Stimulated activated CD8-positive, alpha-beta memory T cell treated with anti-CD3 and anti-CD28 coated beads, Interleukin-4, amount 100 ng/mL, for 24 hours (primary cell): ENCODE data around the gene PDE3B.
"Not testable (repeated sequence)": the region's sequence is repeated elsewhere in the genome, so short reads cannot be mapped to it uniquely, and the experiment has no call there.

Experiments
- DNase-seq: peaks from one replicate; pipeline ENCODE4 v3.0.0-alpha.2; 2020; ENCODE audit warnings: low read depth

The PDE3B gene

DNA sequence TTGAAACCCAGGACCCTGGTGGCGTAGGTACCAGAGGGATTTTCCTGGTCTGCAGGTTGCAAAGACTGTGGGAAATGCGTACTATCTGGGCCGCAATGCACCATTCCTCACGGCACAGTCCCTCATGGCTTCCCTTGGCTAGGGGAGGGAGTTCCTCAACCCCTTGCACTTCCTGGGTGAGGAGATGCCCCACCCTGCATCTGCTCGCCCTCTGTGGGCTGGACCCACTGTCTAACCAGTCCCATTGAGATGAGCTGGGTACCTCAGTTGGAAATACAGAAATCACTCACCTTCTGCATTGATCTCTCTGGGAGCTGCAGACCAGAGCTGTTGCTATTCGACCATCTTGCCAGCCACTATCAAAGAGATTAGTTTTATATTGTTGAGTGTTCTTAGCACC is 100.1 kb downstream of the PDE3B start:
- not testable (repeated sequence) for DNase-seq

DNA sequence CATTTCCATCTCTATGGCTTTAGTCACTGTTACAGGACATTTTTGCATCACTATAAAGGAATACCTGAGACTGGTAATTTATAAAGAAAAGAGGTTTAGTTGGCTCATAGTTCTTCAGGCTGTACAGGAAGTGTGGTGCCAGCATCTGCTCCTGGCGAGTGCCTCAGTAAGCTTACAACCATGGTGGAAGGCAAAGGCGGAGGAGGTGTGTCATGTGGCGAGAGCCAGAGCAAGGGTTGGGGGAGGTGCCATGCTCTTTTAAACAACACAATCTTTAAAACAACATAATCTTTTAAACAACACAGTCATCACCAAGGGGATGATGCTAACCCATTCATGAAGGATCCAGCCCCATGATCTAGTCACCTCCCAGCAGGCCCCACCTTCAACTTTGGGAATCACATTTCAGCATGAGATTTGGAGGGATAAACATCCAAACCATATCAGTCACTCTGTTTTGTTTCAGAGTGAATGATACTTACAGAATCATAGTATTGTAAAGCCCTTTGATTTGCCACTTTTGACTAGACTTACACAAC is 103.3 kb downstream of the PDE3B start:
- no peak for DNase-seq

DNA sequence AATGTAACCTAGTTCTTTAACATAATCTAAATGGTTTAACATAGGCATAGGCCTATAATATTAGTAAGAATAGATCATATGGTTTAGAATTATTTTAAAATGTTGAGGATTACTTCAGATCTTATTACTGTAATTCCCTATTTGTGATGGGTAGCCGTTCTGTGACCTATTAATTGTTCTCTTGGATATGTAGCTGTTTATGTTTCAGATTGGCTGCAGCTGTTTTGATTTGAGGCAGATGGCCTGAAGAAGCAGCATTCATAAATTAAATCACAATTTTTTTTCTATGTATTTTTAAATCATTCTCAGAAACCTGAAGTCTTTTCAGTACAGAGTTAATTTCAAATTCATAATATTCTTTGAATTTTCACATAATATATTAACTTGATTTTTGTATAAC is 104.5 kb downstream of the PDE3B start:
- DNase-seq, result no peak

DNA sequence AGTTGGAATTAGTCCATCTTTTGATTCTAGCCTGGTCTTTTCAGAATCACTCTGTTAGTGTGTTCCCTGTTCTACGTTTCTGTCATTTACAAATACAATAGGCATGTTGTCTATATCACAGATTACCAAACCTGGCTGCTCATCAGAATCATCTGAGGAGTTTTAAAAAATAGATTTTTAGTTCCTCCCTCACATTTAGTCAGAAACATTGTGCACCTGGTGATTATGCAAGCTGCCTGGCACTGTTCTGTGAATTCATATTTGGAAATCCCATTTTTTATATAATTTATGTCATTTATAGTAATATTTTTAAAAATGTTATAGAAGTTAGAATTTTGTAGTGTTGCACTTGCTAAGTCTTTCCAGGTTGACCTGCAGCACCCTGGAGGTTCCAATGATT is 107.3 kb downstream of the PDE3B start:
- DNase-seq, result no peak

DNA sequence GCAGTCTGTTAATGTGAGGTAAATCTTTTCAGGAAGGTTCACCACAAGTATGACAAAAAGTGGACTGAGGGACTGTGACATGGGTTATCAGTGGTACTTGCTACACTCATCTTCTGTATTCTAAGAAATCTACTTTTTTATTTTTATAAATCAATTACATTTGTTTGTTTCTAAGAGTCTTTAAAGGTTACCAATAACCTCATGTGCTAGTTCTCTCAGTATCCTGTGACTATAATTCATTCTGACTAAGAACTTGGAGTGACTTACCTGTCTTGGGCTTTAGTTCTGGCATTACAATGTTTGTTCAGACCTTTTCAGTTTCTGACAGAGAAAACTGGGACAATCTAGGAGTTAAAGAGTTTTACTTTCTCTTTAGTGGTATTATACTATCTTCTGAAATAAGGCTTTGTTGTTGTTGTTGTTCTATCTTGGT is 108.4 kb downstream of the PDE3B start:
- DNase-seq, result no peak

DNA sequence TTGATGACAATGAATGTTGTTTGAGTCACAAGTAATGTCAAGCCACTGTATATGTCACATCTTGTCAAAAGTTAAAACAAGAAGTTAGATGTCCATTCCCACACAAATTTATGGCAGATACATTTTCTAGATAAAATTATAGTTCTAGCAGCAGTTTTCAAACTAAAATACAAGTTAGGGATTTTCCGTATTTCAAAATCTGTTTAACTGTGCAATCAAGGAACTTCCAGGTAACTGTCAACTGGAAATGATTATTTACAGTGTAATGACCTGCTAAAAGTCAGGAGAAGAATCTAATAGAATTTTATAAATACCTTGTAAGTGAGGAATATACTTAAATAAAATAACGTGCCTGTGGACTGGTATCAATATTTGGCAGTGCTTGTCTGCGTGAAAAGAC is 111.5 kb downstream of the PDE3B start:
- DNase-seq, result no peak

DNA sequence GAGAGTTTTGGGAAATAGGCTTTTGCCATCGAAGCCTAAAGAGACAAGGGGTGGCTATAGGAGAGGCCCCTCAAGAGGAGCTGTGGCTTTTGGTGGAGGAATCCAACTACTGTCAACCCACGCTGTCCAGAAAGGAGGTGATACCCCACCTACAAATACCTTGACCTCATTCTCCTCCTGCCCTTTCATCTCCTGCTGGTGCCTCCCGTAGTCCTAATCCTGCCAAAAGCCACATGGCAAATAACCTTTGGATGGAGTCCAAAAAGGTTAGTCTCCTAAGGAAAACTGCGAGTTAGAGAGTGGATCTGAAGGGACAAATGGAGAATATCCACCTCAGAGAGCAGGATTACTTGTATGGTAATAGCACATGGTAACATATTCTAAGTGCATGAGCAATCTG is 112.7 kb downstream of the PDE3B start:
- no peak for DNase-seq

DNA sequence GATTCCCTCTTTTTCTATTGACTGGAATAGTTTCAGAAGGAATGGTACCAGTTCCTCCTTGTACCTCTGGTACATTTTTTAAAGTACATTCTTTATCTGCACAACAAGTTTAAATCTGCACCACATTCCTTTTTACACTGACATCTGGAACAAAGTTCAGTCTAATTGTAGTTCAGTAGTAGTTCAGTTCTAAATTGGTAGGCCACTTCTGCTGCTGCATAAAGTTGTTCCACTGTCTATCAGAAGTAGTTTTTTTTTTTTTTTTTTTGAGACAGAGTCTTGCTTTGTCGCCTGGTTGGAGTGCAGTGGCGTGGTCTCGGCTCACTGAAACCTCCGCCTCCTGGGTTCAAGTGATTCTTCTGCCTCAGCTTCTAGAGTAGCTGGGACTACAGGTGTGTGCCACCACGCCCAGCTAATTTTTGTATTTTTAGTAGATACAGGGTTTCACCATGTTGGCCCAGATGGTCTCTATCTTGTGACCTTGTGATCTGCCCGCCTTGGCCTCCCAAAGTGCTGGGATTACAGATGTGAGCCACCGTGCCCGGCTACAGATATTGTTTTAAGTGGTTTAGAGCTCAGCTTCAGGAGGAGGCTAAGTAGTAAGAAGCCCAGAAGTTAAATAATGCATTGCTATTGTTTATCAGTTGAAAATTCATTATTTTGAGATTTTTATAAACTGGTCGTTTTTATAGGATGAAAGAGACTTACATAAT is 115.9 kb downstream of the PDE3B start:
- DNase-seq, result not testable (repeated sequence)

DNA sequence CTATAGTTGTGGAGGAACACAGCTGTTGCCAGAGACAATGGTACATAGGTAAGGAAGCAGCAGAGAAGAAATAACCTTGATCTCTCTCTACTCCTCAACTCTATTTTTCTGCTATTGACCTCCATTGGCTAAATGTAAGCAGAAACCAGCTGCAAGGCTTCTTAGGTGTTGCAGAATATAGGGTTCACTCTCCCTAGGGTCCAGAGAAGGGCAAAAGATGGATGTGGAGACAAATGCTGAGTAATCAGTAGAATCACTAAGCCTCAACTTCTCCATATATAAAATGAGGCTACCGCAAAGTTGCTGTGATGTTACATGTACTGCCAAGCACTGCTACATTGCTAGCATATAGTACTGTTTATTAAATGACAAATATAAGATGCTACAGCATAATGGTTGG is 120.6 kb downstream of the PDE3B start:
- no peak for DNase-seq

DNA sequence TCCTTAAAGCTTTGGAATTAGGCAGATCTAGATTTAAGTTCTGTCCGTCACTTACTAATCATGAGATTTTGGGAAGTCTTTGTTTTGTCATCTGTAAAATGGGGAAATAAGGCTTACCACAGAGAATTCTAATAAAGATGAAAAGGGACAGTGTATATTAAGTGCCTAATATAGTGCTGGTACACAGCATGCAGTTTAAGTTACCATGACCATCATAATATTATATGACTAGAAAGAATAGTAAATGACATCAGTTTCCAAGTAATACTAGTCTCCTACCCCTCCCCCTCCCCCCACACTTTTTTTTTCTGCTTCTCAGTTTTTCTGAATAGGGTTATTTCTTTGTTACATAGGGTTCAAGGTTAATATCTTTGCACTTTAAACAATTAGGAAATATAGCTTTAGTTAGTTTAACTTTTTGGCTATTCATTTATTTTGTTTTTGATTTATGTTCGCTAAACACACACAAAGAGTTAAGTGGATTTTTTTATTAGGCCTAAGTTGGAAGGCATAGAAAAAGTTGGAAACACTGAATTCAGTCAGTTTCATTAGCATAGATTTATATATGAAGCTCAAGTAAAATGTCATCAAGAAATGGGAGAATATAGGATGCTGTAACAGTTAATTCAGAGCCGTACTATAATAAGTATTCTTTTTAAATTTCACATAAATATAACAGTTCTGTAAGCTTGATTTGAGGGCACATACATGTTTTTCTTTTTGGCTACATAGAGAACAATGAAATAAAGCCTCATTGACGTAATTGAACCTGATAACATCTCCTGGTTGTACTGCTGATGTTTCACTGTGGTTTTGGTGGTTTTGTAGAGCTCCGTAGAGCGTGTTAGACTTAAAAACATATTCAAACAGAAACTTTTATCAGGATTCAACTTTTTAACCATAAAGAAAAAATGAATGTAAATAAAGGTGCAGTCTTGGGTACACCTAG is 121.2 kb downstream of the PDE3B start:
- no peak for DNase-seq

DNA sequence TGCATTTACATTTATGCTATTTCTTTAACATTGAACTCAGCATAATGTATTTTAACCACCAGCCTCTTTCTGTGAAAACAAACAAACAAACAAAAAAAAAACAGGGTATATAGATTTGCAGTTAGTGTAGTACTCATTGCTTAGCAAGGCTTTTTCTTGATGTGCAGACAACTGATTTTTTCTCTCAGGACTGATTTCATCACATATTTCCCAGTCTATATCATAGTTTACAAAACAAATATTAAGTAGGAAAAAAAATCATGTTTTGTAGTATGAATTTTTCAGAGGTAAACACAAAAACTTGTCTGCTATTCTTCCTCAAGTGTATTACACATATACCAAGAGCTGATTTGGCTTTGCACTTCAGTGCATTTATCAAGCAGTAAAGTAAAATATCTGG is 123.0 kb downstream of the PDE3B start:
- DNase-seq, result no peak

DNA sequence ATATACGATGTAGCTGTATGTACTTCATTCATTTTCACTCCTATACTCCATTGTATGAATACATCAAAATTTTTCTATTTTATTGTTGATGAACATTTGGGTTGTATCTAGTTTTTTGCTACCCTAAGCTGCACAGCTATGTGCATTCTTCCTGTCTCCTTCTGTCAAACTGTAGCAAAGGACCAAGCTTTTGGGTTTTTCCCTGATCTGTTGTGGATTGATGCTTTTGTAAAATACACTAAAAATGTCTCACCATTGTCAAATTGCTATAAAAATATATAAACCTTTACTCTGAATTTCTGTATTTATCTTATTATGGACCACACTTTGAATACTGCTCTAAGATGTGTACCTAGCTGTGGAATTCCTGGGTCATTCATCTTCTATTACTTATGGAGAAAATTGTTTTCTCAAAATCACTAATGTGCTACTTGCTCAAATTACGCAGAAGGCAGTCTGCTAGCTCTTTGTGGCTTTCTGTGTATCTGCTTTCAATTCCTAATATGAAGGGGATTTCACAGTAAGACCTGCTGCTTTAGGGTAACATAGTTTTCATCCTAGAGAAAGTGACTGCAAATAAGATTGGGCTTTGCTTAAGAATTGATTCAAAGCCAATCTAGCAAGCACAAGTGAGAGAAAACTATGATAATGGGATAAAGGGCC is 125.1 kb downstream of the PDE3B start:
- no peak for DNase-seq

DNA sequence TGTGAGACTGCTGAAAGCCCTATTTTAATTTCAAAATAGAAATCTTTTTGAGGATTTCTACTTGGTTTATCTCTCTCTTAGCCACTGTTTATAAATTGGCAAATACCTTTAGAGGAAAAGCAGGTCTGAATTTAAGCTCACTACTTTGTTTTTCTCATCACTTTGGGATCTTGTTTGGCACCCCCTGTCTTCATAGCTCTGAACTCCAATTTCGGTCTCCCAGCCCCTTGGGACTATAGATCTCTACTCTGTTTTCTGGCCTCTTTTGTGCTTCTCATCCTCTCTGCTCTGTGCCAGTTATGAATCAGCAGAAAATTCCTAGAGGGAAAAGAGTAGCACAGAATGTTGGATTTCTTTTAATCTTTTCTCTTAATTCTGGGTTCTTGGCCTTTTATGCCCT is 130.2 kb downstream of the PDE3B start:
- DNase-seq, result no peak

DNA sequence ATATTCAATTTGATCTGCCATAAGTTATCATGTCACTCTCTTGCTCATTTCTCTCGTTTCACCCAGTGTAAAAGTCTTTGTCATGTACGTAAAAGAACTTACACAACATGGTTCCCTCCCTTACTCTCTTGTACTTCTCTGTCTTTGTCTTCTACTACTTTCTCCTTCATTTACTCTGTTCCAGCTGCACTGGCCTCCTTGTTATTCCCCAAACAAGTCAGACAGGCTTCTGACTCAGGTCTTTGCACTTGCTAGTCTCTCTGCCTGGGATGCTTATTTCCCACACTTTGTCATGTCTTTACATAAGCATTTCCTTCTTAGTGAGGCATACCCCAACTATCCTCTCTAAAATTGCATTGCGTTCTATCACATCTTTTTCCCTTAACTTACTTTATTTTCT is 131.1 kb downstream of the PDE3B start:
- no peak for DNase-seq

DNA sequence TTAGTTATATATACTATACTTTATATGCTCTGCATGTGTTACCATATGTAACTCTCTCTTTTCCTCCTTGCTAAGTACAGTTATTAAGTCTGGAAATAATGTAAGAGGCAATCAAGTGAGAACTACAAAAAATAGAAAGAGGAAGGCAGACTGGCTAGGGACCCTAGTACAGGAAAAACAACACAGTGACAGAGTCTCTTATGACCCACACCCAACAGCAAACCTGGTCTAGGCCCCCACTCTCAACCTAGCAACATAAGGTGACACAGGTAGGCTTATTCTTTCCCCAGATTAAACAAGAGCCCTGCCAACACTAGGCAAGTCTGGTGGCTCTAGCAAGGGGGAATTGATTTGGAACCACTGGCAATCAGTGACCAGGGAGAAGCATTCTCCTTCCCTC is 132.3 kb downstream of the PDE3B start:
- no peak for DNase-seq

DNA sequence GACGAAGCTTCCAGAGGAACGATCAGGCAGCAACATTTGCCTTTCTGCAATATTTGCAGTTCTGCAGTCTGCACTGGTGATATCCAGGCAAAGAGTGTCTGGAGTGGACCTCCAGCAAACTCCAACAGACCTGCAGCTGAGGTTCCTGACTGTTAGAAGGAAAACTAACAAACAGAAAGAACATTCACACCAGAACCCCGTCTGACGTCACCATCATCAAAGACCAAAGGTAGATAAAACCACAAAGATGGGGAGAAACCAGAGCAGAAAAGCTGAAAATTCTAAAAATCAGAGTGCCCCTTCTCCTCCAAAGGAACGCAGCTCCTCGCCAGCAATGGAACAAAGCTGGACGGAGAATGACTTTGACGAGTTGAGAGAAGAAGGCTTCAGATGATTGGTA is 134.9 kb downstream of the PDE3B start:
- not testable (repeated sequence) for DNase-seq

DNA sequence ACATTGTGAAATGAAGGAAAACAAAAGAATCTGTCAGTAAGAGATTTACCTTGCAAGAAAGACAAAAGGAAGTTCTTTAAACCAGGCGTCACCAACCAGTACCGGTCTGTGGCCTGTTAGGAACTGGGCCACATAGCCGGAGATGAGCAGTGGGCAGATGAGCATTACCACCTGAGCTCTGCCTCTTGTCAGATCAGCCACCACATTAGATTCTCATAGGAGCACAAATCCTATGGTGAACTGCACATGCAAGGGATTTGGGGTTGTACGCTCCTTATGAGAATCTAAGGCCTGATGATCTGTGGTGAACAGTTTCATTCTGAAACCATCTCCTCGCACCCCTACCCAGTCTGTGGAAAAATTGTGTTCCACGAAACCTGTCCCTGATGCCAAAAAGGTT is 140.2 kb downstream of the PDE3B start:
- no peak for DNase-seq

DNA sequence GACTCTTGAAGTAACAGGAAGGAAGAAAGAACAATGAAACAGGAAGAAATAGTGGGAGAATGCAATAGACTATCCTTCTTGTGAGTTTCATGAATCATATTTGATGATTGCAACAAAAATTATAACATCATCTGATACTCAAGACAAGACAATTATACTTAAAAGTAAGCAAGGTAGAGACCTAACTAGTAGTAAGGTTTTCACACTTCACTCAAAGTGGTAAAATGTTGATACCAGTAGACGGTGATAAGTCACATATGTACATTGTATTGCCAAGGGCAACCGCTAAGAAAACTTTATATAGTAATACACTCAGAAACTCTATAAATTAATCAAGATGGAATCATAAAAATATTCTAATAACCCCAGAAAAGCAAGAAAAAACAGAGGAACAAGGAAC is 140.6 kb downstream of the PDE3B start:
- no peak for DNase-seq

DNA sequence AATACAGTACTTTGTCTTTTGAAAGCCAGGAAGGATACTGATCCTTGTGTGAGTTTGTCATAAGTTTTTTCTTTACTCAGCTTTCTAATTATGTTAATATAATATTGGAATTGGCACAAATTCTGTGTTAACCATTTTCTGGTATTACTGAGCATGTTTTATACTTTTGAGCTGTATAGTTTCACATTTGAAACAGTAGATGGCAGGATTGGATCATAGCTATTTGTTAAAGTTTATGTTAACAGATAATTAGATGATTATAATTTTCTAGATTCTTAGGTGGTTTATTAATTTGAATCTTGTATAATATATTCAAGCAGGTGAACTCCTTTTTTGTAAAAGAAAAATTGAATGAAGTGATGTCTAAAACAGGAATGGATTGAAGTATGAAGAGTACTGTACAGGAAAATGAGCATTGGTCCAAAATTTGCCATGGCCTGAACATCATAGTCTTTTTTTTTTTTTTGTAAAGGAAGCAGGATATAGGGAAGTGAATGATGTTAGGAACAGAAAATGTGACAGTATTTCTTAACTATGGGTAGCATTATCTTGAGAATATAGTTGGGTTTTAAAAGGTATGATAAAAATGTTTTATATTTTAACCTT is 146.4 kb downstream of the PDE3B start:
- DNase-seq, result no peak

DNA sequence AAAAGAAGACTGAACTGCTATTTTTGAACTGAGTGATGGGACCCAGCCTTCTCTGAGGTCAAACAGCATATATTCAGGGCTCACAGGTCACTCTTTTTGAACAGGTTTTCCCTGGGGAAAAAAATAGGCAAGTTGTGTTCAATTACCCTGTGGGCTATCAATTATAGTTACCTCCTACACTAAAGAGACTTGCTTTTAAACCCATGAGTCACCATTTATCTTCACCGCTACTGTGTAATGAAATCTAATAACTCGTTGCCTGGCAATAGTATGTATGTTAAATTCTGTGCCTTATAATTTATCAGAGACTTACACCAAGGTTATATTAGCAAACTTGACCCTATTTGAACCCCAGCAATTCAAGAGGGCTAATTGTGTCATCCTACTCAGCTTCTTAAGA is 149.9 kb downstream of the PDE3B start:
- no peak for DNase-seq

DNA sequence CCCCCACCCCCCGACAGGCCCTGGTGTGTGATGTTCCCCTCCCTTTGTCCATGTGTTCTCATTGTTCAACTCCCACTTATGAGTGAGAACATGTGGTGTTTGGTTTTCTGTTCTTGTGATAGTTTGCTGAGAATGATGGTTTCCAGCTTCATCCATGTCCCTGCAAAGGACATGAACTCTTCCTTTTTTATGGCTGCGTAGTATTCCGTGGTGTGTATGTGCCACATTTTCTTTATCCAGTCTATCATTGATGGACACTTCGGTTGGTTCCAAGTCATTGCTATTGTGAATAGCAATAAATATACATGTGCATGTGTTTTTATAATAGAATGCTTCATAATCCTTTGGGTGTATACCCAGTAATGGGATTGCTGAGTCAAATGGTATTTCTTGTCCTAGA is 152.4 kb downstream of the PDE3B start:
- not testable (repeated sequence) for DNase-seq

DNA sequence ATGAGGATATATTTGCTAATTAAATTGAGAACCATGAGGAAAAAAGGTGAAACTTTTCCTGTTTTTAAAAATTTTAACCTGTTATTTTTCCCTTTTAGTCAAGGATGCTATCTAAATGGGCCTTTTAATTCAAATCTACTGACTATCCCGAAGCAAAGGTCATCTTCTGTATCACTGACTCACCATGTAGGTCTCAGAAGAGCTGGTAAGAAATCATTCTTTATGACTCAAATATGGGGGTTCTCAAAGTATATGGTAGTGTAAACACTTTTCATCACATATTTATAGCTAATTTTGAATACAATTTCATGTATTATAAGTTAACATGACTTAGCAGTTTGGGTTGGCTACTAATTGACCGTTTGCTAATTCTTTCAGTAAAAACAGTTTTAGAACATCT is 160.2 kb downstream of the PDE3B start:
- DNase-seq, result no peak
